NCI-H1048 (cell line): ENCODE results near the gene NOD1.

Experiments
- DNase-seq: peaks from one replicate; lab custom pipeline; 2025; lab: John Stamatoyannopoulos, UW

NOD1 gene

GRCh38 chr7:30448461-30449189, 30.0 kb downstream of the NOD1 start:
- DNase-seq, result no peak

GRCh38 chr7:30447466-30447865, 31.1 kb downstream of the NOD1 start:
- DNase-seq, result no peak

- no peak for DNase-seq
Measured at GRCh38 chr7:30446266-30446665, 32.3 kb downstream of the NOD1 start.

- DNase-seq, result no peak
Measured at GRCh38 chr7:30445770-30446169, 32.8 kb downstream of the NOD1 start.

GRCh38 chr7:30437823-30438574, 40.6 kb downstream of the NOD1 start:
- no peak for DNase-seq

- no peak for DNase-seq
Measured at GRCh38 chr7:30436518-30436917, 42.1 kb downstream of the NOD1 start.

- no peak for DNase-seq
Measured at GRCh38 chr7:30436046-30436445, 42.5 kb downstream of the NOD1 start.

- DNase-seq, result no peak
Measured at GRCh38 chr7:30434140-30434799, 44.3 kb downstream of the NOD1 start.

- DNase-seq, result no peak
Measured at GRCh38 chr7:30433506-30433905, 45.1 kb downstream of the NOD1 start.

GRCh38 chr7:30433082-30433481, 45.5 kb downstream of the NOD1 start:
- DNase-seq, result no peak

- DNase-seq, result no peak
Measured at GRCh38 chr7:30430777-30431176, 47.8 kb downstream of the NOD1 start.

GRCh38 chr7:30430276-30430675, 48.3 kb downstream of the NOD1 start:
- no peak for DNase-seq

GRCh38 chr7:30429156-30429530, 49.4 kb downstream of the NOD1 start:
- DNase-seq, result no peak

GRCh38 chr7:30428246-30429155, 50.1 kb downstream of the NOD1 start:
- no peak for DNase-seq

GRCh38 chr7:30427296-30428070, 51.1 kb downstream of the NOD1 start:
- no peak for DNase-seq

GRCh38 chr7:30424506-30424905, 54.1 kb downstream of the NOD1 start:
- no peak for DNase-seq

GRCh38 chr7:30423788-30424505, 54.6 kb downstream of the NOD1 start:
- DNase-seq, result no peak

GRCh38 chr7:30422922-30423321, 55.7 kb downstream of the NOD1 start:
- no peak for DNase-seq

- no peak for DNase-seq
Measured at GRCh38 chr7:30421647-30422196, 56.9 kb downstream of the NOD1 start.

- no peak for DNase-seq
Measured at GRCh38 chr7:30420662-30421061, 57.9 kb downstream of the NOD1 start.
